H1 (cell line): ENCODE measurements around the gene FOXN3. TPM values are rescaled to one million over a fixed set of nuclear protein-coding genes. Genes with fewer than 3 reads are reported as not detected.

Experiments used
- BACH1 ChIP-seq: IDR thresholded peaks from 2 replicates; pipeline ENCODE4 v1.6.1; 2012; ENCODE audit warnings: low read length, improper control_type of control experiment
- CTCF ChIP-seq, 3 experiments: IDR thresholded peaks; 1 replicate in 2 of 3; 2 replicates in 1 of 3; pipeline versions ENCODE4 v1.5.1 to v1.6.1; 2011; ENCODE audit warnings: low read length in 3 of 3, mild to moderate bottlenecking in 3 of 3, inconsistent platforms in 2 of 3, low read depth in 1 of 3, moderate library complexity in 1 of 3; ENCODE audit not compliant: insufficient read depth in 1 of 3; ENCODE audit errors: control extremely low read depth in 1 of 3
- EZH2 ChIP-seq: fragments of 200-600 bp; sonication (generic); IDR thresholded peaks from 2 replicates; pipeline ENCODE4 v1.7.1; 2012; ENCODE audit warnings: low read depth, mild to moderate bottlenecking, moderate library complexity, low read length, inconsistent platforms; ENCODE audit not compliant: severe bottlenecking
- POLR2AphosphoS5 ChIP-seq: IDR thresholded peaks from 2 replicates; pipeline ENCODE4 v1.6.1; 2011; ENCODE audit warnings: low read depth, low read length
- SIN3A ChIP-seq, 2 experiments: IDR thresholded peaks in 1 of 2; conservative IDR thresholded peaks in 1 of 2; 2 replicates each; pipeline ENCODE4 v1.6.1; 2011 to 2012; ENCODE audit warnings: low read length in 2 of 2, improper control_type of control experiment in 1 of 2, low read depth in 1 of 2, mild to moderate bottlenecking in 1 of 2
- polyA plus RNA-seq, 7 experiments: library from polyadenylated mRNA; depleted of rRNA in 3 of 7; stranded (reverse) in 5 of 7; unstranded in 2 of 7; fragments of >200 nt in 5 of 7; fragments of 200-250 nt in 2 of 7; gene quantifications; 1 replicate in 5 of 7; 2 replicates in 1 of 7; 4 replicates in 1 of 7; pipeline versions ENCODE4 v1.2.1 to v1.2.3, GENCODE V29; 2011 to 2013; ENCODE audit warnings: missing spikeins in 2 of 7, mixed read lengths in 2 of 7
- total RNA-seq: library from RNA; stranded (reverse); fragmentation: NEBNext Ultra II Directional; extraction: Animal tissue kit (Norgen Biotek cat#: 25700); gene quantifications from 2 replicates; pipeline ENCODE4 v1.2.1, GENCODE V29; 2021

The FOXN3 gene
- total and polyA plus RNA-seq, 2 of the 8 experiments (the other 6 are each of a cell fraction or from before 2014, with no cell fraction given): 52.6 to 178 TPM

GRCh38 chr14:89180546-89180945 lies 236.5 kb downstream of the FOXN3 start (continued):
- TF ChIP-seq CTCF (IDR thresholded peaks at IDR 0.05; ENCODE audit: control extremely low read depth in 1 of 3, insufficient read depth in 1 of 3, low read depth in 1 of 3, low read length in 3 of 3) (no peak), POLR2AphosphoS5 (no peak), BACH1 (no peak), SIN3A (conservative IDR thresholded peaks at IDR 0.05 in 1 of 2, IDR thresholded peaks at IDR 0.05 in 1 of 2; ENCODE audit: low read depth in 1 of 2, low read length in 2 of 2) (no peak), EZH2 (no peak)
